ENCODE data around the gene CABLES1.

CABLES1 gene

DNA sequence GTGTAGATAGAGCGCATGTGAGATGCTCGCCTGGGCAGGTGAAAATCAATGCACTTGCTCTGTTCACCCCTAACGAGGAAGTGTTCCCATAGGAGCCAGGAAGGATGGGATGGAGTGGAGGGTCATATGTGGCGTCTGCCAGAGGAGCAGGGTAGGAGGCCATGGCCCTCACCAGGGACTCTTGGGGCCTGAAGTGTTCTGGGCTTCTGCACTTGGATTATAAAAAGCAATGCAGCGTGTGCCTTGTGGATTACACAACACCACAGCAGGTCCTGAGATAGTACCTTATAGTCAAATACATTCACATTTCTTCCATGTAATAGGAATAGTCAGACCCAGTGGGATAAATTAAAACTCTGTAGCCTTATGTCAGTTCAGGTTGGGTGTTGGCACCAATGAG is 100.1 kb downstream of the CABLES1 start:
- Histone ChIP-seq H3K9ac (ENCODE audit: insufficient read length) (no peak overlapping the region), H3K9me3 (ENCODE audit: low read depth, low read length) (no peaks in the 10 kb centered on the region), H3K4me3 (no peak overlapping the region), H3K27ac (no peak overlapping the region), H3K36me3 (ENCODE audit: insufficient read depth, low read length) (no peaks in the 10 kb centered on the region)
- TF ChIP-seq FOXP2 (optimal IDR thresholded peaks at IDR 0.05; ENCODE audit: control extremely low read depth, extremely low read length, insufficient read depth) (no peak), EZH2 (IDR thresholded peaks at IDR 0.05) (no peak), POLR2AphosphoS5 (IDR thresholded peaks at IDR 0.05; ENCODE audit: borderline replicate concordance, low read depth, low read length) (no peak)
- DNase-seq (ENCODE audit: low read depth, low spot score) = no peak

GRCh38 chr18:23235860-23236259 is 100.6 kb downstream of the CABLES1 start:
- no peak for DNase-seq (ENCODE audit: low read depth, low spot score)
- H3K36me3 ChIP-seq (ENCODE audit: insufficient read depth, low read length) = no peaks in the 10 kb centered on the region
- H3K9ac ChIP-seq (ENCODE audit: insufficient read length) = no peak overlapping the region
- no peaks in the 10 kb centered on the region for H3K9me3 ChIP-seq (ENCODE audit: low read depth, low read length)
- no peak overlapping the region for H3K27ac ChIP-seq
- no peak overlapping the region for H3K4me3 ChIP-seq
- no peak for TF ChIP-seq EZH2 (IDR thresholded peaks at IDR 0.05)
- TF ChIP-seq POLR2AphosphoS5 (IDR thresholded peaks at IDR 0.05; ENCODE audit: borderline replicate concordance, low read depth, low read length) = no peak

DNA sequence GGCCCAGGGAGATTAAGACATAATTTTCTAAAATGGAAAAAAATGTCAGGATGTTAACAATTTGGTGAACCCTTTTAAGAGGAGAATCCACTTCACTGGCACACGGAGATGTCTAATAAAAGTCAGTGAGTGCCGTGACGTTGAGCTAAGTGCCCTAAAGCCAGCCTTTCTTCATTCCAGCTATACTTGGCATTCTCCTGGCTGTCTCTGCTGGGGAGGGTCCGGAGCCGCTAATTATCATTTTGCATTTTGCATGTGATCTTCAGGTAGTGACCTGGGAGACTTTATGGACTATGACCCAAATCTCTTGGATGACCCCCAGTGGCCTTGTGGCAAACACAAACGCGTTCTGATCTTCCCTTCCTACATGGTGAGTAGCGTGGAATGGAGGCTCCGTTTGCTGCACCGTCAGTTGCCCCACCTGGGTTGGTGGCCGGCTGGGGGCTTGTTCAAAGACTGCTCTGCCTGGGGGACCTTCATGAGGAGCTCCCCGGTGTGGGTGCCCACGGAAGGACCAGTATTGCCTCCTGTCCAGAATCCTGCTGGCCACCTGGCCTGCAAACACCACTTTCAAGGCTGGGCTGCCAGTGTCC is 101.7 kb downstream of the CABLES1 start:
- Histone ChIP-seq H3K36me3 (ENCODE audit: insufficient read depth, low read length) (no peaks in the 10 kb centered on the region), H3K9me3 (ENCODE audit: low read depth, low read length) (no peaks in the 10 kb centered on the region), H3K9ac (ENCODE audit: insufficient read length) (no peak overlapping the region), H3K27ac (no peak overlapping the region), H3K4me3 (no peak overlapping the region)
- DNase-seq (ENCODE audit: low read depth, low spot score) = no peak
- TF ChIP-seq POLR2AphosphoS5 (IDR thresholded peaks at IDR 0.05; ENCODE audit: borderline replicate concordance, low read depth, low read length) (no peak), EZH2 (IDR thresholded peaks at IDR 0.05) (no peak), FOXP2 (optimal IDR thresholded peaks at IDR 0.05; ENCODE audit: control extremely low read depth, extremely low read length, insufficient read depth) (no peak)

DNA sequence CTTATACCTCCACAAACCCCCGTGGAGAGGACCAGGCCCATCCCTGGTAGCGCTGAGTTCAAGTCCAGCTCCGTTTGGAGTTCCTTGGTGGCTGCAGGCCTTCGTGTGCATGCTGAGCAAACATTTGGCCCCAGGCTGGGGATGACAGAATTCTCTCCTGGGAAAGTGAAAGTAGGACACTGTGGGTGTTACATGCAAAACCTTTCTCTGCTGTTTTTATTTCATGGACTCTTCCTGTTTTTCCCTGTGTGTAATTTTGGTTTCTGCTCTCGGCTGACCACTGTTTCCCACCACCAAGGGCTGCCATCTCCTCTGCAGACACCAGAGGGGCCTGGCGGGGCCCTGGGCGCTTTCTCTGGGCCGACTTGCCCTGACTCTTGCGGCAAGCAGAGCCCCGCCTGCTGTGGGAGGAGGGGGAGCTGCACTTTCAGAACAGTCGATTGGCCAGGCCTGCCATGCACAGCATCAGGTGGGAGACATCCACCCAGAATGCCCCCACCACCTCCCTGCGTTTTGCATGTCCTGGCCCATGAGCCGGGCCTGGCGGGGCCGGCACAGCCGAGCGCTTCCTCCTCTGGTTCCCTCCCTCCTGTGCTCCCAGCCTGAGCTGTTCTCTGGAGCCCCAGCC is 102.4 kb downstream of the CABLES1 start:
- H3K9me3 ChIP-seq (ENCODE audit: low read depth, low read length) = no peaks in the 10 kb centered on the region
- no peaks in the 10 kb centered on the region for H3K36me3 ChIP-seq (ENCODE audit: insufficient read depth, low read length)
- H3K9ac ChIP-seq (ENCODE audit: insufficient read length) = no peak overlapping the region
- no peak overlapping the region for H3K4me3 ChIP-seq
- no peak overlapping the region for H3K27ac ChIP-seq
- TF ChIP-seq EZH2 (IDR thresholded peaks at IDR 0.05) (no peak), FOXP2 (optimal IDR thresholded peaks at IDR 0.05; ENCODE audit: control extremely low read depth, extremely low read length, insufficient read depth) (no peak), POLR2AphosphoS5 (IDR thresholded peaks at IDR 0.05; ENCODE audit: borderline replicate concordance, low read depth, low read length) (no peak)
- DNase-seq (ENCODE audit: low read depth, low spot score) = no peak

DNA sequence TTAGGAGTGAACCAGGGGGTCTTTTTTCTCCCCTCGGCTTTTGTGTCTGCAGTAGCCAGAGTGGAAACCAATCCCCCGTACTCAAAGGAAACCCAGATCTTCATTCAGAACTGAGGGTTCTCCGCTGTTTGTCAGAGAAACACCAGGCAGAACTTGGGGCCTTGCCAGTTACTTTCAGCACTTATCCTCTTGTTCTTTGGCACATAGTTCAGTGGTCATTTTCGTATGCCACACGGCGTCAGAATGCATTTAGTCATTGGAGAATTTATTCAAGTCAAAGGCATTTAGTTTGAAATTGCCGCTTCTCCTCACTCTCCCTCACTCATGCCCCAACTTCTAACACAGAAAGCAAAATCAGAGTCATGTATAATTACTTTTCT is 102.9 kb downstream of the CABLES1 start:
- no peaks in the 10 kb centered on the region for H3K9me3 ChIP-seq (ENCODE audit: low read depth, low read length)
- no peak overlapping the region for H3K4me3 ChIP-seq
- no peak overlapping the region for H3K27ac ChIP-seq
- no peak for TF ChIP-seq POLR2AphosphoS5 (IDR thresholded peaks at IDR 0.05; ENCODE audit: borderline replicate concordance, low read depth, low read length)
- TF ChIP-seq EZH2 (IDR thresholded peaks at IDR 0.05) = no peak
- no peak for TF ChIP-seq FOXP2 (optimal IDR thresholded peaks at IDR 0.05; ENCODE audit: control extremely low read depth, extremely low read length, insufficient read depth)
- H3K9ac ChIP-seq (ENCODE audit: insufficient read length) = no peak overlapping the region
- no peaks in the 10 kb centered on the region for H3K36me3 ChIP-seq (ENCODE audit: insufficient read depth, low read length)
- DNase-seq (ENCODE audit: low read depth, low spot score) = no peak

GRCh38 chr18:23238651-23239349 is 103.5 kb downstream of the CABLES1 start:
- H3K9ac ChIP-seq (ENCODE audit: insufficient read length) = no peak overlapping the region
- no peak overlapping the region for H3K27ac ChIP-seq
- no peak overlapping the region for H3K4me3 ChIP-seq
- H3K36me3 ChIP-seq (ENCODE audit: insufficient read depth, low read length) = no peaks in the 10 kb centered on the region
- no peak for TF ChIP-seq FOXP2 (optimal IDR thresholded peaks at IDR 0.05; ENCODE audit: control extremely low read depth, extremely low read length, insufficient read depth)
- no peak for TF ChIP-seq POLR2AphosphoS5 (IDR thresholded peaks at IDR 0.05; ENCODE audit: borderline replicate concordance, low read depth, low read length)
- TF ChIP-seq EZH2 (IDR thresholded peaks at IDR 0.05) = no peak
- H3K9me3 ChIP-seq (ENCODE audit: low read depth, low read length) = no peaks in the 10 kb centered on the region
- DNase-seq (ENCODE audit: low read depth, low spot score) = no peak

DNA sequence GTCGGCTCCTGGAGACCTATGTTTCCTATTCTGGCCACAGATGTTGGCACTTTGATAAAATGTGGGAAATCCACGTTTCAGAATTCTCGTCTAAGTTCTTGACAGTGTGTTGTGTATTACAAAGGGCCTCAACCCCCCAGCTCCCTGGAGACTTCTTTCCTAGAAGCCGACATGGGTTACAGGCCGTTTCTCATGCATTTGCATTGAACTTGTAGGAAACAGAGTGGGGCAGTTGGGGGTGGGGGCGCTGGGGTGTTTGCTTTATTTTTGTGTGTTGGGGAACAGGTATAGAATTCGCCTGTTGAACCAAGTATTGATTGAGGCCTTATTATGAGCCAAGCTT is 104.0 kb downstream of the CABLES1 start:
- TF ChIP-seq POLR2AphosphoS5 (IDR thresholded peaks at IDR 0.05; ENCODE audit: borderline replicate concordance, low read depth, low read length) = no peak
- no peak for TF ChIP-seq FOXP2 (optimal IDR thresholded peaks at IDR 0.05; ENCODE audit: control extremely low read depth, extremely low read length, insufficient read depth)
- no peak for TF ChIP-seq EZH2 (IDR thresholded peaks at IDR 0.05)
- no peak overlapping the region for H3K4me3 ChIP-seq
- no peaks in the 10 kb centered on the region for H3K9me3 ChIP-seq (ENCODE audit: low read depth, low read length)
- H3K36me3 ChIP-seq (ENCODE audit: insufficient read depth, low read length) = no peaks in the 10 kb centered on the region
- H3K27ac ChIP-seq = no peak overlapping the region
- DNase-seq (ENCODE audit: low read depth, low spot score) = no peak
- H3K9ac ChIP-seq (ENCODE audit: insufficient read length) = no peak overlapping the region

GRCh38 chr18:23239885-23240608 is 104.8 kb downstream of the CABLES1 start:
- H3K4me3 ChIP-seq = no peak overlapping the region
- no peaks in the 10 kb centered on the region for H3K36me3 ChIP-seq (ENCODE audit: insufficient read depth, low read length)
- no peak for DNase-seq (ENCODE audit: low read depth, low spot score)
- no peak overlapping the region for H3K27ac ChIP-seq
- H3K9ac ChIP-seq (ENCODE audit: insufficient read length) = no peak overlapping the region
- no peaks in the 10 kb centered on the region for H3K9me3 ChIP-seq (ENCODE audit: low read depth, low read length)
- no peak for TF ChIP-seq POLR2AphosphoS5 (IDR thresholded peaks at IDR 0.05; ENCODE audit: borderline replicate concordance, low read depth, low read length)
- no peak for TF ChIP-seq FOXP2 (optimal IDR thresholded peaks at IDR 0.05; ENCODE audit: control extremely low read depth, extremely low read length, insufficient read depth)
- no peak for TF ChIP-seq EZH2 (IDR thresholded peaks at IDR 0.05)

Data from SK-N-MC (cell line).